IPS DF 4.7 (cell line): ENCODE data around the gene LETM1.

ENCODE experiments used
- DNase-seq: peaks from one replicate; pipeline ENCODE4 v3.0.0-alpha.2; 2013; ENCODE audit warnings: low spot score; ENCODE audit errors: extremely low read depth

The LETM1 gene

GRCh38 chr4:1764670-1765069 lies 91.3 kb downstream of the LETM1 start:
- no peak for DNase-seq

GRCh38 chr4:1763550-1764080 lies 92.3 kb downstream of the LETM1 start:
- DNase-seq = no peak

- DNase-seq = no peak
Observed at GRCh38 chr4:1763070-1763549, 92.8 kb downstream of the LETM1 start.

DNA sequence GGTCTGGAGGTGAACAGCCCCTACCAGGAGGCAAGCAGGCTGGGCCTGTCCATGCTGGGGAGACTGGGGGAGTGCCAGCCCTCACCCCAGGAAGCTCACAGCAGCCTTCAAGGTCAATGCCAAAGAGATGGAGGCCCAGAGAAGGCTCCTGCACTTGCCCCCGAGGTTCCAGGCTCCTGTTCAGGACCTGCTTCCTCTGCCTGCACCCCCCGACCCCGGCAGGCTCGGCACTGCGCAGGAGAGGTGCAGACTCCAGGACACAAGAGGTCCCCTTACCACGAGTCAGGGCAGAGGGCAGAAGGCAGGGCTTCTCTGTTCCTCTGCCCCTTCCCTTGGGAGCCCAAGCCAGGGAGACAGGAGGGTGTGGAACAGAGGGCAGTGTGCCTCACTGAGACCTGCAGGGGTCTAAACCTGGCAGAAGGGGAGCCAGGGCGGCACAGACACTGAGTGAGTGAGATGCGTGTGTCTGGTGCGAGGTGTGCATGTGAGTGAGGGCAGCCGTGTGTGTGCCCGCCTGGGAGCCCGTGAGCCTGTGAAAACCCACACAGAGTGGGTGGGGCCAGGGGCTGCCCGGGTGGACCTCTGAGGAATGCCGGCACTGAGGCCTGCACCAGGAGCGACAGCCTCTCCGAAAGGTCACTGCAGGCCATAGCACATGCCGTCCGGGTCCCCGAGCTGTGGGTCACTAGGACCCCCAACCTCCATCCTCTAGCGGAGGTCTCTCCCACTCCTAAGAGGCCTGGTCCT lies 93.5 kb downstream of the LETM1 start:
- DNase-seq = no peak
